ENCODE data around the gene NBAS. TPM values are rescaled to one million over a fixed set of nuclear protein-coding genes. Genes with fewer than 3 reads are reported as not detected.

Gene NBAS
- polyA plus RNA-seq, 1 donor from 2014 or later: 31.9 TPM

DNA sequence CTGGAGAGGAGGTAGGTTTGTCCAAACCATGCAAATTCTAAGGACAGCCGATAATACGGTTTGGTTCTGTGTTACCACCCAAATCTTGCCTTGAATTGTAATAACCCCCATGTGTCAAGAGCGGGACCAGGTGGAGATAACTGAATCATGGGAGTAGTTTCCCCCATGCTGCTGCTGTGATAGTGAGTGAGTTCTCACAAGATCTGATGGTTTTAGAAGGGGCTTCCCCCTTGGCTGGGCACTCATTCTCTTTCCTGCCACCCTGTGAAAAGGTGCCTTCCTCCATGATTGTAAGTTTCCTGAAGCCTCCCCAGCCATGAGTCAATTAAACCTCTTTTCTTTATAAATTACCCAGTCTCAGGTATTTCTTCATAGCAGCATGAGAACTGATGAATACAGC, 295.2 kb downstream of the NBAS start:
- Histone ChIP-seq H3K9me2 (ENCODE audit: insufficient read depth, low read length) (no peaks in the 10 kb centered on the region), H3K9ac (ENCODE audit: low read length) (no peak overlapping the region), H3K79me2 (replicated peaks; ENCODE audit: insufficient read depth, low read length) (no peaks in the 10 kb centered on the region), H3K4me3 (ENCODE audit: low read length) (no peak overlapping the region), H3K27me3 (ENCODE audit: insufficient read depth, low read depth, low read length) (no peaks in the 10 kb centered on the region), H2AFZ (ENCODE audit: low read depth, low read length) (no peak overlapping the region), H3K27ac (ENCODE audit: low read length) (no peak overlapping the region), H3K36me3 (ENCODE audit: insufficient read depth, low read length) (no peaks in the 10 kb centered on the region), H3K4me2 (ENCODE audit: low read length) (no peak overlapping the region), H4K20me1 (ENCODE audit: insufficient read depth) (no peaks in the 10 kb centered on the region), H3F3A (ENCODE audit: insufficient read depth, low read length, poor library complexity, severe bottlenecking) (no peaks in the 10 kb centered on the region), H3K9me3 (ENCODE audit: low read length) (no peaks in the 10 kb centered on the region)
- TF ChIP-seq EZH2 (IDR thresholded peaks at IDR 0.05; ENCODE audit: borderline replicate concordance, insufficient read depth, low read length, poor library complexity, severe bottlenecking): no peak
- TF ChIP-seq, protein P1, sequence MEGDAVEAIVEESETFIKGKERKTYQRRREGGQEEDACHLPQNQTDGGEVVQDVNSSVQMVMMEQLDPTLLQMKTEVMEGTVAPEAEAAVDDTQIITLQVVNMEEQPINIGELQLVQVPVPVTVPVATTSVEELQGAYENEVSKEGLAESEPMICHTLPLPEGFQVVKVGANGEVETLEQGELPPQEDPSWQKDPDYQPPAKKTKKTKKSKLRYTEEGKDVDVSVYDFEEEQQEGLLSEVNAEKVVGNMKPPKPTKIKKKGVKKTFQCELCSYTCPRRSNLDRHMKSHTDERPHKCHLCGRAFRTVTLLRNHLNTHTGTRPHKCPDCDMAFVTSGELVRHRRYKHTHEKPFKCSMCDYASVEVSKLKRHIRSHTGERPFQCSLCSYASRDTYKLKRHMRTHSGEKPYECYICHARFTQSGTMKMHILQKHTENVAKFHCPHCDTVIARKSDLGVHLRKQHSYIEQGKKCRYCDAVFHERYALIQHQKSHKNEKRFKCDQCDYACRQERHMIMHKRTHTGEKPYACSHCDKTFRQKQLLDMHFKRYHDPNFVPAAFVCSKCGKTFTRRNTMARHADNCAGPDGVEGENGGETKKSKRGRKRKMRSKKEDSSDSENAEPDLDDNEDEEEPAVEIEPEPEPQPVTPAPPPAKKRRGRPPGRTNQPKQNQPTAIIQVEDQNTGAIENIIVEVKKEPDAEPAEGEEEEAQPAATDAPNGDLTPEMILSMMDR (IDR thresholded peaks at IDR 0.05; ENCODE audit: poor library complexity, severe bottlenecking): no peak
- no peak for TF ChIP-seq RAD21 (conservative IDR thresholded peaks at IDR 0.05)
- TF ChIP-seq POLR2AphosphoS5 (IDR thresholded peaks at IDR 0.05): no peak
- TF ChIP-seq, protein P2, sequence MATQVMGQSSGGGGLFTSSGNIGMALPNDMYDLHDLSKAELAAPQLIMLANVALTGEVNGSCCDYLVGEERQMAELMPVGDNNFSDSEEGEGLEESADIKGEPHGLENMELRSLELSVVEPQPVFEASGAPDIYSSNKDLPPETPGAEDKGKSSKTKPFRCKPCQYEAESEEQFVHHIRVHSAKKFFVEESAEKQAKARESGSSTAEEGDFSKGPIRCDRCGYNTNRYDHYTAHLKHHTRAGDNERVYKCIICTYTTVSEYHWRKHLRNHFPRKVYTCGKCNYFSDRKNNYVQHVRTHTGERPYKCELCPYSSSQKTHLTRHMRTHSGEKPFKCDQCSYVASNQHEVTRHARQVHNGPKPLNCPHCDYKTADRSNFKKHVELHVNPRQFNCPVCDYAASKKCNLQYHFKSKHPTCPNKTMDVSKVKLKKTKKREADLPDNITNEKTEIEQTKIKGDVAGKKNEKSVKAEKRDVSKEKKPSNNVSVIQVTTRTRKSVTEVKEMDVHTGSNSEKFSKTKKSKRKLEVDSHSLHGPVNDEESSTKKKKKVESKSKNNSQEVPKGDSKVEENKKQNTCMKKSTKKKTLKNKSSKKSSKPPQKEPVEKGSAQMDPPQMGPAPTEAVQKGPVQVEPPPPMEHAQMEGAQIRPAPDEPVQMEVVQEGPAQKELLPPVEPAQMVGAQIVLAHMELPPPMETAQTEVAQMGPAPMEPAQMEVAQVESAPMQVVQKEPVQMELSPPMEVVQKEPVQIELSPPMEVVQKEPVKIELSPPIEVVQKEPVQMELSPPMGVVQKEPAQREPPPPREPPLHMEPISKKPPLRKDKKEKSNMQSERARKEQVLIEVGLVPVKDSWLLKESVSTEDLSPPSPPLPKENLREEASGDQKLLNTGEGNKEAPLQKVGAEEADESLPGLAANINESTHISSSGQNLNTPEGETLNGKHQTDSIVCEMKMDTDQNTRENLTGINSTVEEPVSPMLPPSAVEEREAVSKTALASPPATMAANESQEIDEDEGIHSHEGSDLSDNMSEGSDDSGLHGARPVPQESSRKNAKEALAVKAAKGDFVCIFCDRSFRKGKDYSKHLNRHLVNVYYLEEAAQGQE (IDR thresholded peaks at IDR 0.05; ENCODE audit: borderline replicate concordance): no peak
- TF ChIP-seq TAF1 (IDR thresholded peaks at IDR 0.05; ENCODE audit: low read depth): no peak
- TF ChIP-seq MXI1 (conservative IDR thresholded peaks at IDR 0.05; ENCODE audit: poor library complexity, severe bottlenecking): no peak
- TF ChIP-seq EP300 (conservative IDR thresholded peaks at IDR 0.05; ENCODE audit: poor library complexity, severe bottlenecking): no peak
- no peak for TF ChIP-seq SMC3 (conservative IDR thresholded peaks at IDR 0.05; ENCODE audit: poor library complexity)

DNA sequence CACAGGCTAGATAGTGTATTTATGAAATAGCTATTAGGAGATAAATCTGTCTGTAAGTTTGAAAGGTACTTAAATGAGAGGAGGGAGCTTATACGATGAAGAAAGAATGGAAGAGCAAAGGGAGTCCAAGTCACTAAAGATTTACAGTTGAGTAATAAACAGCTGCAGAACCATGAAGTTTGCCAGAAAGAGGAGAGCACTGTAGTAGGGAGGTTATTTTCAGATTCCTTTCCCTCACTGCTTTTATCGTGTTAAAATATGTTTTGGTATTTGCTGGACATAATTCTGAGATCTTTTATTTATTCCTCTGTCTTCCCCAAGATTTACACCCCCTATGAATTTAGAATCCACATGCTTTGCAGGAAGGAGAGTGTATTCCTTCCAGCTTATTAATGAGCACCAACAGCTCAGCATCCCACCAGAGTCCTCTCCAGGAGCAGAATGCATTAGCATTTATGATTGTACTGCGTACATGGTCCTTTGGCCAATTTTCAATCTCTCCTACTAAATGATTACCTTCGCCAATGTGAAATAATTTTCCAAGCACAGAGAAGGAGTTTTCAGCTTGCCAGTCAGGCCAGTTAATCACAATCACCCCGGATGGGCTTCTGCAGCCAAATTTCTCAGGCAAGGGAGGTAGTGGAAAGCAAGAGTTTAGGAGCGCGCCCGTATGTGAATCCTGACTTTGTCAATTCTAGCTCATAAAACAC, 297.0 kb downstream of the NBAS start:
- no peaks in the 10 kb centered on the region for H3K9me2 ChIP-seq (ENCODE audit: insufficient read depth, low read length)
- no peak overlapping the region for H3K9ac ChIP-seq (ENCODE audit: low read length)
- no peak overlapping the region for H2AFZ ChIP-seq (ENCODE audit: low read depth, low read length)
- no peaks in the 10 kb centered on the region for H4K20me1 ChIP-seq (ENCODE audit: insufficient read depth)
- no peaks in the 10 kb centered on the region for H3K9me3 ChIP-seq (ENCODE audit: low read length)
- H3K4me3 ChIP-seq (ENCODE audit: low read length): no peak overlapping the region
- TF ChIP-seq, protein P1 (IDR thresholded peaks at IDR 0.05; ENCODE audit: poor library complexity, severe bottlenecking): no peak
- TF ChIP-seq TAF1 (IDR thresholded peaks at IDR 0.05; ENCODE audit: low read depth) (no peak), EP300 (conservative IDR thresholded peaks at IDR 0.05; ENCODE audit: poor library complexity, severe bottlenecking) (no peak), RAD21 (conservative IDR thresholded peaks at IDR 0.05) (no peak), MXI1 (conservative IDR thresholded peaks at IDR 0.05; ENCODE audit: poor library complexity, severe bottlenecking) (no peak), EZH2 (IDR thresholded peaks at IDR 0.05; ENCODE audit: borderline replicate concordance, insufficient read depth, low read length, poor library complexity, severe bottlenecking) (no peak), SMC3 (conservative IDR thresholded peaks at IDR 0.05; ENCODE audit: poor library complexity) (no peak), POLR2AphosphoS5 (IDR thresholded peaks at IDR 0.05) (no peak)
- TF ChIP-seq, protein P2 (IDR thresholded peaks at IDR 0.05; ENCODE audit: borderline replicate concordance): no peak
- H3K27me3 ChIP-seq (ENCODE audit: insufficient read depth, low read depth, low read length): no peaks in the 10 kb centered on the region
- H3K4me2 ChIP-seq (ENCODE audit: low read length): no peak overlapping the region
- no peak overlapping the region for H3K27ac ChIP-seq (ENCODE audit: low read length)
- H3K36me3 ChIP-seq (ENCODE audit: insufficient read depth, low read length): no peaks in the 10 kb centered on the region
- H3F3A ChIP-seq (ENCODE audit: insufficient read depth, low read length, poor library complexity, severe bottlenecking): no peaks in the 10 kb centered on the region
- no peaks in the 10 kb centered on the region for H3K79me2 ChIP-seq (replicated peaks; ENCODE audit: insufficient read depth, low read length)

Data from neural cell (in vitro differentiated cells).